ENCODE measurements around the gene KDM1A. TPM values are rescaled to one million over a fixed set of nuclear protein-coding genes. Genes with fewer than 3 reads are reported as not detected.
"Not testable (repeated sequence)": the region's sequence is repeated elsewhere in the genome, so short reads cannot be mapped to it uniquely, and the experiment has no call there.

The KDM1A gene
- polyA plus RNA-seq, 3 donors: 131 to 139 (median 138) TPM

DNA sequence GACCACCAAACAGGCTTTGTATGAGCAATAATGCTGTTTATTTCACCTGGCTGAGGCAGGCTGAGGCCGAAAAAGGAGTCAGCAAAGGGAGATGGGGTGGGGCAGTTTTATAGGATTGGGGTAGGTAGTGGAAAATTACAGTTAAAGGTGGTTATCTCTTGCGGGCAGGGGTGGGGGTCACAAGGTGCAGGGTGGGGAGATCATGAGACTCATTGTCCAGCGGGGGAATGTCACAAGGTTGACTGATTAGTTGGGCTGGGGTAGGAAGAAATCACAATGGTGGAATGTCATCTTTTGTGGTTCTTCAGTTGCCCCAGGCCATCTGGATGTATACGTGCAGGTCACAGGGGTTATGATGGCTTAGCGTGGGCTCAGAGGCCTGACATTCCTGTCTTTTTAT, 21.7 kb upstream of the KDM1A start:
- not testable (repeated sequence) for DNase-seq (ENCODE audit: extremely low read depth in 1 of 11, low read depth in 9 of 11, low spot score in 4 of 11)

DNA sequence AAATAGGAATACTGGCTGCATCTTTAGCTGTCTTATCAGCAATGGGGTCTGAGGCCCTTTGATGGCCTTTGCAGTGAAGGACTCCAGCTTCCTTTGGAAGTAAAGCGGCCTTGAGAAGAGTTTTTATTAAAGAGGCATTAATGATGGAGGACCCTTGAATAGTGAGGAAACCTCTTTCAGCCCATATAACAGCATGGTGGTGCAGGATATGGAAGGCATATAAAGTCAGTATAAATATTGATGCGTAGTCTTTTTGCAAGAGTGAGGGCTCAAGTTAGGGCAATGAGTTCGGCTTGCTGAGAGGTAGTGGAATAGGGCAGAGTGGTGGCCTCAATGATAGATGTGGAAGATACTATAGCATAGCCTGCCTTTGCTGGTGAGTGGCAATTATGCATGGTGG, 19.1 kb upstream of the KDM1A start:
- DNase-seq (ENCODE audit: extremely low read depth in 1 of 11, low read depth in 9 of 11, low spot score in 4 of 11): not testable (repeated sequence)

DNA sequence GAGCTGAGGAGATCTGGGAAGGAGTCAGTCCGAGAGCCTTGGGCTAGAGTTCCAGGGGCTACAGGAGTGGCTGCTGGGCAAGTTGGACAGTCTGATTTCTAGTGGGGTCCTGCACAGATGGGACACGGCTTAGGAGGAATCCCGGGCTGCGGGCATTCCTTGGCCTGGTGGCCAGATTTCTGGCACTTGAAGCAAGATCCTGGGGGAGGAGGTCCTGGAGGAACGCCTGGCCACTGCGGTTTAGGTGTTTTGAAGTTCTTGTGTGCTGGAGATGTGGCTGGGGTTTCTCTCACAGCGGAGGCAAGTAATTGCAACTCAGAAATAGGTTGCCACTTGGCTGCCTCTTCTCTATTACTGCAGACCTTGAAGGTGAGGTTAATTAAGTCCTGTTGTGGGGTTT, 17.1 kb upstream of the KDM1A start:
- DNase-seq (ENCODE audit: extremely low read depth in 1 of 11, low read depth in 9 of 11, low spot score in 4 of 11): not testable (repeated sequence)

DNA sequence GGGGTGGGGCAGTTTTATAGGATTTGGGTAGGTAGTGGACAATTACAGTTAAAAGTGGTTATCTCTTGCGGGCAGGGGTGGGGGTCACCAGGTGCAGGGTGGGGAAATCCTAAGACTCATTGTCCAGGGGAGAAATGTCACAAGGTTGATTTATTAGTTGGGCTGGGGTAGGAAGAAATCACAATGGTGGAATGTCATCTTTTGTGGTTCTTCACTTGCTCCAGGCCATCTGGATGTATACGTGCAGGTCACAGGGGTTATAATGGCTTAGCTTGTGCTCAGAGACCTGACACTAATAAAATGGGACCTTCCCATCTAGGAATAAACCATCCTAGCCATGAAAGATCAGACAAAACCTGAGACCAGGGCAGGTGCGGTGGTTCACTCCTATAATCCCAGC, 15.2 kb upstream of the KDM1A start:
- no peak for DNase-seq (ENCODE audit: extremely low read depth in 1 of 11, low read depth in 9 of 11, low spot score in 4 of 11)

DNA sequence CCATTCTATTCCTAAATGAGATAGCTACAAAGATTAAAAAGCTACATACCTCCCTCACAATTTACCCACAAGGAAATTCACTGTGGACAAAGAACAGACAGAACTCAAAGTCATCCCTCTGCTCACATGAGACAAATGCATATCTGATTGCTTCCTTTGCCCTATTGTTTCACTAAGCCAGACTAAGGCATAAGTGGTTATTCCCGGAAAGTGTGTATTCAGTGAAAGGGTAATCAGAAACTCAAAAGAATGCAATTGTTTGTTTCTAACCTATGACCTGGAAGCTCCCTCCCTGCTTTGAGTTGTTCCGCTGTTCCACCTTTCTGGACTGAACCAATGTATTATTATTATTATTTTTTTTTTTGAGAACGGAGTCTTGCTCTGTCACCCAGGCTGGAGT, 14.5 kb upstream of the KDM1A start:
- DNase-seq (ENCODE audit: extremely low read depth in 1 of 11, low read depth in 9 of 11, low spot score in 4 of 11): not testable (repeated sequence)

DNA sequence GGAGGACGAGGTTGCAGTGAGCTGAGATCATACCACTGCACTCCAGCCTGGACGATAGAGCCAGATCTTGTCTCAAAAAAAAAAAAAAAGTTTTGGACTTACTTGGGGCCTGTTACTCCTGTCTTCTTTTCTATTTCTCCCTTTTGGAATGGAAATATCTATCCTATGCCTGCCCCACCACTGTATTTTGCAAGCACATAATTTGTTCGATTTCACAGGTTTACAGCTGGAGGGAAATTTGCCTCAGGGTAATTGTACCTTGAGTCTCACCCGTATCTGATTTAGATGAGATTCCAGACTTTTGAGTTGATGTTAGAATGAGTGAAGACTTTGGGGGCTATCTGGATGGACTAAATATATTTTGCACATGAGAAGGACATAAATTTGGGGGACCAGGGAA, 12.2 kb upstream of the KDM1A start:
- no peak for DNase-seq (ENCODE audit: extremely low read depth in 1 of 11, low read depth in 9 of 11, low spot score in 4 of 11)

DNA sequence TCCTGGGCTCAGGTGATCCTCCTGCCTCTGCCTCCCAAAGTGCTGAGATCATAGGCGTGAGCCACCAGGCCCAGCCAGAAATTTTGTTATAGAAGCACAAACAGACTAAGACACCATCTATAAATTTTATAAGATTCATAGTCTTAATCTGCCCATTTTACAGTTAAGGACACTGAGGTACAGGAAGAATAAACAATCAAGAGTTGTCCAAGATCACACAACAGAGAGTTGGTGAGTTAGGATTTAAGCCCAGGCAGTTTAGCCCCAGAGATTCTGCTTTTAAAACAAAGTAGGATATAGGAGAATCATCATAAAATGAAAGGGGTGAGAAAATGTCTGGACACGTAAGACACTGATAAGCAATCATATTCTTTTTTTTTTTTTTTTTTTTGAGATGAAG, 10.4 kb upstream of the KDM1A start:
- no peak for DNase-seq (ENCODE audit: extremely low read depth in 1 of 11, low read depth in 9 of 11, low spot score in 4 of 11)

DNA sequence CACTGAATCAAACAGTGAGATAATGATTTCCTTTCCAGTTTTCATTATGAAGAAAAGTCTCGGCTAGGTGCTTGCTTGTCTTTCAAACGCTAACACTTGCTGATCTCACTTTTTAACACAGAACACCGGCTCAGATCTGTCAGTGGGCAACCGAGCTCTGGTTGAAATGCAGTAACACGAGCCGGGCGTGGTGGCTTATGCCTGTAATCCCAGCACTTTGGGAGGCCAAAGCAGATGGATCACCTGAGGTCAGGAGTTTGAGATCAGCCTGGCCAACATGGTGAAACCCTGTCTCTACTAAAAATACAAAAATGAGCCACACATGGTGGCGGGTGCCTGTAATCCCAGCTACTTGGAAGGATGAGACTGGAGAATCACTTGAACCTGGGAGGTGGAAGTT, 9.2 kb upstream of the KDM1A start:
- DNase-seq (ENCODE audit: extremely low read depth in 1 of 11, low read depth in 9 of 11, low spot score in 4 of 11): not testable (repeated sequence)

DNA sequence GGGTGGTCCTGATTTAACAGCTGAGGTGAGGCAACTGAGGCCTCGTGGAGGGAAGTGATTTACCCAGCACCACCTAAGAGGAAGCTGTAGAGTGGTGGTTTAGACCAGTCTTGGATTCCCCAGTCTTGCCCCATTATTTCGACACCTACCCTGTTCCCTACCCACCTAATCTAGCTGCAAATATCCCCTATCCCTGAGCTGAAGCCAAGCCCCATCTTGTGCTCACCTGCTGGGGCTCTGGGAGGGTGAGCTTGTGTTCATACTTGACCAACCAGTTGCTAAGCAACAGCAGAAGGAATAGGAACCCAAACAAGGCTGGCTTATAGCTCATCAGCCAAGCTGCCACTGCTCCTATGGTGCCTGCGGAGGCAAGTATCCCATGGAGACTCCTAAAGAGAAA, 5.6 kb upstream of the KDM1A start:
- peak in 8 of 11 donors; percentile 39 to 78 (median 55) for DNase-seq (ENCODE audit: extremely low read depth in 1 of 11, low read depth in 9 of 11, low spot score in 4 of 11)

DNA sequence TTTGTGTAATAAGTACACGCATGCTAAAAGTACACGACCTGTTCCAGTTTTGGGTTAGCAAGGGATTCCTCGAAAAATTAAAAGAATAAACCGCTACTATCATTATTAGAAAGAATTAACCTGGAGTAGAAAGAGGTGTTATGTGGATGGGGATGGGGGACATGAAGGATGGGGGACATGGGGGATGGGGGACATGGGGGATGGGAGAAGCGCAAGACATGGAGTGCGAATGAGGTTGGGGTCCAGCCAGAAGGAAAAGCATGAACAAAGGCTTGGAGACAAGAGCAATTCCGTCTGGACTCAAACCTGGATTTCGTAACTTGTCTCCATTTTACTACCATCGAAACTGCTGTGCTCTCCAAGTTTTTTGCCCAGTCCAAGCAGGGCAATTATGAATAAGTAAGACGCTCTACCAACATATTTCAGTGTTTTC, 591 bp upstream of the KDM1A start:
- peak in 1 of 11 donors; percentile 24 for DNase-seq (ENCODE audit: extremely low read depth in 1 of 11, low read depth in 9 of 11, low spot score in 4 of 11)

DNA sequence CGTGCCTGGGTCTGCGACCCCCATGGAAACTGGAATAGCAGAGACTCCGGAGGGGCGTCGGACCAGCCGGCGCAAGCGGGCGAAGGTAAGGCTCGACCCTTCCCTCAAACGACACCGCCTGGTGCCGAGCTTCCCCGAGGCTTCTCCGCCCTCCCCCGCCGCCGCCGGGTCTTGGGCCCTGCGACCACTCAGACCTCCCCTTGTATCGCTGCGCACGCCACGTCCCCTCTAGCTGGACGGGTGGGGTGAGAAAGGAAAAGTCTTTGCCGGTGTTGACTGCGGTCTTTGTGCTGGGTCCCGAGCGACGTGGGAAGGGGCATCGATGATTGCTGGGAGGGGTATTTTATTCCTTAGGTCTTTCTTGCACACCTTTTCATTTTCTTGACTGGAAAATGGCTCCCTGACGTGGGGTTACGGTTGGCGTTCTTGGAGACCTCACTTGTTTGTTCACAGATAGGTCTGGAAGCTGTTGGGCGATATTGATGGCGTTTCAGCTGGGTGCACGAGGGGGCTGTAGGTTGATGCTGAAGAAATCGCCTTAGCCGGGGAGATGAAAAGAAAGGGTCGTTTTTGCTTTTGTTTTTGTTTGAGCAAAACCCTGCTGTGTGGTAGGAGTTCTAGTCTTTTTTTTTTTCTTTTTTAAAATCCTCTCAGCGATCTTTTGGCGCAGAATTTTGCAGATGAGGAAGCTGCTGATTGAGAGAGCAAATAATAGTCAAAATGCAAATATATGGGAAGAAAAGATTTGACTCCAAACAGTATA, 776 bp downstream of the KDM1A start:
- peak in 9 of 11 donors; percentile 29 to 63 (median 44) for DNase-seq (ENCODE audit: extremely low read depth in 1 of 11, low read depth in 9 of 11, low spot score in 4 of 11)

DNA sequence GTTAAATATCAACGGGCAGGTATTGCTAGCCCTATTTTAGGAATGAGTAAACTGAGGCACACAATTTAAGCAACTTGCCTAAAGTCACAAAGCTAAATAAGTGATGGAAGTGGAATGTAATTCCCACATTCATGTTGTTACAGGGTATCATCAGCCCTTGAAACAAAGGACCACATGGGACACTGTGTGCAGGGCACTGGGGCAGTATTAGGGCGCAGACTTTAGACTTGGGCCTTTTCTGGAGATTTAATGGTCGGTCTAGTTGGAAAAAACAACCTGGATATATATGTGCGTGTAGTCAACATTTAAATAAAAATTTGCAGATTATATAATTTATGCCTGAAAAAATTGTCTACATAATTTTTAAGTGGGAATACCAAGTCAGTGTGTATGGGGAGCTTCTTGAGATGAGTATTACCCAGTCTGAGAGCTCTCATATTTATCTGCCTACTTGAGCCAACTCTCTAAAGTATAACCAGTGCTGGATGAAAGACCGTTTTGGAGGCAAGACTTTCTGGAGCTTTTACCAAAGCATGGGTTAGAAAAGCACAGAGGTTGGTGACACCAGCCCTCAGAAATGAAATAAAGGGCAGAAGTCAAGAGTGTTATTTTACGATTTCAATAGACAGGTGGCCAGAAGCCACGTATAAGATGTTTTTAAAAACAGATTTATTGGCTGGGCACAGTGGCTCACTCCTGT, 1.6 kb downstream of the KDM1A start:
- peak in 1 of 11 donors; percentile 6 for DNase-seq (ENCODE audit: extremely low read depth in 1 of 11, low read depth in 9 of 11, low spot score in 4 of 11)

DNA sequence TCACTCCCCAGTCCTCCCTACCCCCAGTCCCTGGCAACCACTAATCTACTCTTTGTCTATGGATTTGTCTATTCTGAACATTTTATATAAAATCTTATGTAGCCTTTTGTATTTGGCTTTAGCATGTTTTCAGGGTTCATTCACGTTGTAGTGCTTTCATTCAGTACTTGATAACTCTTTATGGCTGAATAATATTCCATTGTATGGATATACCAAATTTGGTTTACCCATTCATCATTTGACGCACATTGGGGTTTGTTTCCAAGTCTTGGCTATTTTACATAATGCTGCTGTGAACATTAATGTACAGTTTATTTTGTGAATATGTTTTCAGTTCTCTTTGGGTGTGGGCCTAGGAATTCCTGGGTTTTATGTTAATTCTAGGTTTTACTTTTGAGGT, 2.6 kb downstream of the KDM1A start:
- no peak for DNase-seq (ENCODE audit: extremely low read depth in 1 of 11, low read depth in 9 of 11, low spot score in 4 of 11)

DNA sequence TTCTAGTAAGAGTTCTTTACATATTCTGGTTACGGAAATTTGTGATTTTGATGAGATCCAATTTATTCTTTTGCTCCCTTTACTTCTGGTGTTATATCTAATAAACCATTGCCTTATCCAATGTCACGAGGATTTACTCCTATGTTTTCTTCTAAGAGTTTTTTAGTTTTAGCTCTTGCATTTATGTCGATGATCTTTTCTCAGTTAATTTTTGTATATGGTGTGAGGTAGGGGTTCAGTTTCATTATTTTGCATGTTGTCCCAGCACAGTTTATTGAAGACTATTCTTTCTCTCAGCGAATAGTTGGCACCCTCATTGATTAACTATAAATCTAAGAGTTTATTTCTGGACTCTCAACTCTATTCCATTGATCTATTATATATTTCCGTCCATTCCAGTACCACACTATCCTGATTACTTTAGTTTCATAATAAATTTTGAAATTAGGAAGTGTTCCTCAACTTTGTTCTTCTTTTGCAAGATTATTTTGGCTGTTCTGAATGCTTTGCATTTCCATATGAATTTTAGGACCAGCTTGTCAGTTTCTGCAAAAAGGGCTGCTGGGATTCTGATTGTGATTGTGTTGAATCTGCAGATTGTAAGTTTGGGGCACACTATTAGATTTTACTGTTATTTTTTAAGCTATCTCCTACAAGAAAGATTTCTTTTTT, 4.0 kb downstream of the KDM1A start:
- no peak for DNase-seq (ENCODE audit: extremely low read depth in 1 of 11, low read depth in 9 of 11, low spot score in 4 of 11)

DNA sequence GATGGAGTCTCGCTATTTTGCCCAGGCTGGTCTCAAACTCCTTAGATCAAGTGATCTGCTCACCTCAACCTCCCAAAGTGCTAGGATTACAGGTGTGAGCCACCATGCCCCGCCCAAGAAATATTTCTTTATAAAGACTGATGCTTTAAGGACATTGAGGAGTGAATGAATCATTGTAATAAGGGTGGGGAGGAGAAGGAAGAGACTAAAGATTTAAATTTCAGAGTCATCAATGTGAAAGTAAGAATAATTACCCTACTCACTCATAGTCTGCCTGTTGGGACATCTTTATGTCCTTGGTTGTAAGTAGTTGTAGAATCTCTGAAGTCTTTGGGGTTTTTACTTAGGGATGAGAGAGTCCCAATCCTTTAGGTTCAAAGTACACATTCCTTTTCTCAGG, 7.3 kb downstream of the KDM1A start:
- DNase-seq (ENCODE audit: extremely low read depth in 1 of 11, low read depth in 9 of 11, low spot score in 4 of 11): no peak

DNA sequence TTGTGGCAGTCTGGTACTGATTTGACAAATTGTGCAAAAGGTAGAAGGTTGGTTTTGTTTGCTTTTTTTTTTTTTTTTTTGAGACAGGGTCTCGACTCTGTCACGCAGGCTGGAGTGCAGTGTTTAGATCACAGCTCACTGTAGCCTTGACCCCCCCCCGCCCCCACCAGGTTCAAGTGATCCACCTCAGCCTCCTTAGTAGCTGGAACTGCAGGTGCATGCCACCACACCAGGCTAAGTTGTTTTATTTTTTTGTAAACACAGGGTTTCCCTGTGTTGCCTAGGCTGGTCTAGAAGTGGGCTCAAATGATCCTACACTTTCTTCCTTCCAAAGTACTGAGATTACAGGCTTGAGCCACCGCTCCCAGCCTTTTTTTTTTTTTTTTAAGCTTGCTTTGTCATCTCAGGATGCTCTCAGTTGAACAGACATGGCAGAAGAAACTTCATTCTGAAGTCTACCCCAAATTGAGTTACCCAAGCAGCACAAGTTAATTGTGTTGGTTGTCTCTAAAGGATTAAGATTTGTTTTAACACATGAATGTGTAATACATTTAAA, 8.2 kb downstream of the KDM1A start:
- no peak for DNase-seq (ENCODE audit: extremely low read depth in 1 of 11, low read depth in 9 of 11, low spot score in 4 of 11)

DNA sequence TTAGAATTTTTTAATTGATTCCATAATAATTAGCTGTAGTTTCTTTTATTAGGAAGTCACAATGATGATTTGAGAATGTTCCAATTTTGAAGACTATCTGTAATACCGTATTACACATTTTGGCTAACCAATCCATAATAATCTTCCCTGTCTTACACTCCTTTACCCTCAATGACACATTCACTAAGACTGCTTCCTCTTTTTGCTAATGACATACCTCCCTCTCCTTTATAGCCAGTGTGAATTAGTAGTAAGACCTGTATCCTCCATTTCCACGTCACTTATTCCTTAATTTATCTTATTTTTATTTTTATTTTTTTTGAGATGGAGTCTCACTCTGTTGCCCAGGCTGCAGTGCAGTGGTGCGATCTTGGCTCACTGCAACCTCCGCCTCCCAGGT, 10.1 kb downstream of the KDM1A start:
- DNase-seq (ENCODE audit: extremely low read depth in 1 of 11, low read depth in 9 of 11, low spot score in 4 of 11): no peak

DNA sequence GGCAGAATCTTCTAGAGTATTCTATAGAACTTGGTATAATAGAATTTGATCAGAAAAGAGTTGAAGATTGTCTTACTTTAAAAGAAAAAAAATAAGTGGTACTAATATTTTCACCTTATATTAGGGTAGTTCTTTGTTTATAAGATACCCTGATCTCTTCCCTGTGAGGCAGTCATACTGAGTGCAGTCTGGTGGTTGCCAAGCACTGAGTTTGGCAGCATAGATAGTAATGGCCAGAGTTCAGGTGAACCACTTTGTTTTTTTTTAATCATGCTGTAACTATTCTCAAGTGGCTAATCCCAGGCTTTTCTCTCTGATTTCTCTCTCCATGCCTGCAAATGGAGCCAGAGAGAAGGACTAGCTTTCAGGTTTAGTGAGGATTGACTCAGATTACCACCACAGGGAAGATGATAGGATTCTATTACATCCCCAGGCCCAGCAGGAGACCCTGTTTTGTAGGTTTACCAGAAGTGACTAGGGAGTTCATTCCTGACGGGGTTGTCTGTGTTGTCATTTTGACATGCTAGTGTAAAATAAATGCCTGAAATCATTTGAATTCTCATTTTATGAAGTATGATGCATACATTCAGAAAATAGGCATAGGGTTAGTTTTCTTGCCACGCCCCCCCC, 16.7 kb downstream of the KDM1A start:
- DNase-seq (ENCODE audit: extremely low read depth in 1 of 11, low read depth in 9 of 11, low spot score in 4 of 11): no peak

DNA sequence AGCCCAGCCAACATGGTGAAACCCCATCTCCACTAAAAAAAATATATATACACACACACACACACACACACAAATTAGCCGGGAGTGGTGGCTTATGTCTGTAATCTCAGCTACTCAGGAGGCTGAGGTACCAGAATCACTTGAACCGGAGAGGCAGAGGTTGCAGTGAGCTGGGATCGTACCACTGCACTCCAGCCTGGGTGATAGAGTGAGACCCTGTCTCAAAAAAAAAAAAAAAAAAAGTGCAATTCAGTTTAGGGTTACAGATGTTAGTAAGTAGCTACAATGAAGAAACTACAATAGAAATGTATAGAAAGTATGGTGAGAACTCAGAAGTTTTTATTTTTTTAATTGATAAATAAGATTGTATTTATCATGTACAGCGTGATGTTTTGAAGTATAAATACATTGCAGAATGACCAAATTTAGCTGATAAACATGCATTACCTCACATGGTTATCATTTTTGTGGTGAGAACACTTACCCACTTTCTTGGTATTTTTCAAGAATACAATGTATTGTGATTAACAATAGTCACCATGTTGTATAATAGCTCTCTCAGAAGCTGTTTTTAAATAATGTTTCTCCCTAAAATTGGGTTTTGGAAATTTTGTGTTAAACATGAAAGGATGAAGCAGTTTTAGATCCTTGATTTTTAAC, 17.9 kb downstream of the KDM1A start:
- no peak for DNase-seq (ENCODE audit: extremely low read depth in 1 of 11, low read depth in 9 of 11, low spot score in 4 of 11)
